ENCODE measurements around the gene MSI2. TPM values are rescaled to one million over a fixed set of nuclear protein-coding genes. Genes with fewer than 3 reads are reported as not detected.
A peak's percentile ranks its signal among the peaks of the same experiment; 100 is the strongest.

Gene MSI2
- total RNA-seq, 2 experiments from 2014 or later: 38.8 to 39.0 TPM

GRCh38 chr17:57523926-57524632, 267.8 kb downstream of the MSI2 start:
- intact Hi-C loops (cut with micrococcal nuclease): no loop called here
- H3K4me1 Mint-ChIP-seq (ENCODE audit: low read depth): peaks cover 10% of the 10 kb centered on the region
- H3K36me3 Mint-ChIP-seq (ENCODE audit: low read depth): no peaks in the 10 kb centered on the region
- no peak overlapping the region for H3K4me3 Mint-ChIP-seq
- no peaks in the 10 kb centered on the region for H3K27me3 Mint-ChIP-seq (ENCODE audit: low read depth)
- H3K9me3 Mint-ChIP-seq: no peaks in the 10 kb centered on the region
- CTCF ChIA-PET: no interaction called here
- peak overlapping the region; percentile 28 for H3K27ac Mint-ChIP-seq
- DNase-seq: no peak

- Mint-ChIP-seq H3K4me1 (ENCODE audit: low read depth) (peaks cover 17% of the 10 kb centered on the region), H3K27me3 (ENCODE audit: low read depth) (no peaks in the 10 kb centered on the region), H3K27ac (peak overlapping the region; percentile 9), H3K4me3 (no peak overlapping the region), H3K9me3 (no peaks in the 10 kb centered on the region), H3K36me3 (ENCODE audit: low read depth) (no peaks in the 10 kb centered on the region)
- DNase-seq: peak; percentile 21
- intact Hi-C loops (cut with micrococcal nuclease): no loop called here
- CTCF ChIA-PET: interaction anchor here (0.6 to 0.7 kb wide), 2 partner anchors 13 to 362 kb away, joined by 3 read pairs; no protein-coding TSS in a partner anchor
Measured at GRCh38 chr17:57524839-57525568, 268.7 kb downstream of the MSI2 start.

- no peak for DNase-seq
- H3K27me3 Mint-ChIP-seq (ENCODE audit: low read depth): no peaks in the 10 kb centered on the region
- H3K4me3 Mint-ChIP-seq: no peak overlapping the region
- H3K36me3 Mint-ChIP-seq (ENCODE audit: low read depth): no peaks in the 10 kb centered on the region
- H3K27ac Mint-ChIP-seq: no peak overlapping the region
- H3K9me3 Mint-ChIP-seq: no peaks in the 10 kb centered on the region
- H3K4me1 Mint-ChIP-seq (ENCODE audit: low read depth): peaks cover 28% of the 10 kb centered on the region
- CTCF ChIA-PET: no interaction called here
- intact Hi-C loops (cut with micrococcal nuclease): no loop called here
Measured at GRCh38 chr17:57527221-57528057, 271.1 kb downstream of the MSI2 start.

- H3K27ac Mint-ChIP-seq: no peak overlapping the region
- H3K36me3 Mint-ChIP-seq (ENCODE audit: low read depth): no peaks in the 10 kb centered on the region
- no peaks in the 10 kb centered on the region for H3K27me3 Mint-ChIP-seq (ENCODE audit: low read depth)
- no peak for DNase-seq
- CTCF ChIA-PET: no interaction called here
- H3K4me1 Mint-ChIP-seq (ENCODE audit: low read depth): peaks cover 28% of the 10 kb centered on the region
- no peak overlapping the region for H3K4me3 Mint-ChIP-seq
- intact Hi-C loops (cut with micrococcal nuclease): no loop called here
- H3K9me3 Mint-ChIP-seq: no peaks in the 10 kb centered on the region
Measured at GRCh38 chr17:57528058-57528451, 271.7 kb downstream of the MSI2 start.

GRCh38 chr17:57530026-57530425, 273.7 kb downstream of the MSI2 start:
- no peak overlapping the region for H3K4me3 Mint-ChIP-seq
- H3K27ac Mint-ChIP-seq: no peak overlapping the region
- CTCF ChIA-PET: no interaction called here

GRCh38 chr17:57530508-57530907, 274.2 kb downstream of the MSI2 start:
- no peaks in the 10 kb centered on the region for H3K36me3 Mint-ChIP-seq (ENCODE audit: low read depth)
- no peaks in the 10 kb centered on the region for H3K27me3 Mint-ChIP-seq (ENCODE audit: low read depth)
- intact Hi-C loops (cut with micrococcal nuclease): no loop called here
- H3K4me1 Mint-ChIP-seq (ENCODE audit: low read depth): peaks cover 22% of the 10 kb centered on the region
- CTCF ChIA-PET: no interaction called here
- no peak overlapping the region for H3K4me3 Mint-ChIP-seq
- H3K9me3 Mint-ChIP-seq: no peaks in the 10 kb centered on the region
- DNase-seq: no peak
- no peak overlapping the region for H3K27ac Mint-ChIP-seq

More at GRCh38 chr17:57530026-57530425, 273.7 kb downstream of the MSI2 start:
- H3K27me3 Mint-ChIP-seq (ENCODE audit: low read depth): no peaks in the 10 kb centered on the region
- no peaks in the 10 kb centered on the region for H3K36me3 Mint-ChIP-seq (ENCODE audit: low read depth)
- H3K4me1 Mint-ChIP-seq (ENCODE audit: low read depth): peaks cover 22% of the 10 kb centered on the region
- intact Hi-C loops (cut with micrococcal nuclease): no loop called here
- H3K9me3 Mint-ChIP-seq: no peaks in the 10 kb centered on the region
- no peak for DNase-seq

GRCh38 chr17:57531078-57531477, 274.8 kb downstream of the MSI2 start:
- Mint-ChIP-seq H3K4me3 (no peak overlapping the region), H3K27me3 (ENCODE audit: low read depth) (no peaks in the 10 kb centered on the region), H3K4me1 (ENCODE audit: low read depth) (peaks cover 23% of the 10 kb centered on the region), H3K27ac (no peak overlapping the region), H3K9me3 (no peaks in the 10 kb centered on the region), H3K36me3 (ENCODE audit: low read depth) (no peaks in the 10 kb centered on the region)
- CTCF ChIA-PET: no interaction called here
- DNase-seq: no peak
- intact Hi-C loops (cut with micrococcal nuclease): no loop called here

GRCh38 chr17:57531648-57532504, 275.6 kb downstream of the MSI2 start:
- peaks cover 31% of the 10 kb centered on the region for H3K4me1 Mint-ChIP-seq (ENCODE audit: low read depth)
- CTCF ChIA-PET: no interaction called here
- no peaks in the 10 kb centered on the region for H3K36me3 Mint-ChIP-seq (ENCODE audit: low read depth)
- H3K27me3 Mint-ChIP-seq (ENCODE audit: low read depth): no peaks in the 10 kb centered on the region
- DNase-seq: no peak
- H3K9me3 Mint-ChIP-seq: no peaks in the 10 kb centered on the region
- no peak overlapping the region for H3K27ac Mint-ChIP-seq
- intact Hi-C loops (cut with micrococcal nuclease): no loop called here
- no peak overlapping the region for H3K4me3 Mint-ChIP-seq

GRCh38 chr17:57532556-57532955, 276.2 kb downstream of the MSI2 start:
- no peak for DNase-seq
- Mint-ChIP-seq H3K9me3 (no peaks in the 10 kb centered on the region), H3K27ac (no peak overlapping the region), H3K4me1 (ENCODE audit: low read depth) (peaks cover 35% of the 10 kb centered on the region), H3K4me3 (no peak overlapping the region), H3K27me3 (ENCODE audit: low read depth) (no peaks in the 10 kb centered on the region), H3K36me3 (ENCODE audit: low read depth) (no peaks in the 10 kb centered on the region)
- intact Hi-C loops (cut with micrococcal nuclease): no loop called here
- CTCF ChIA-PET: no interaction called here

GRCh38 chr17:57532966-57533365, 276.6 kb downstream of the MSI2 start:
- CTCF ChIA-PET: interaction anchor here (0.6 kb wide), 1 partner anchor 141 kb away, joined by 4 read pairs; no protein-coding TSS in a partner anchor
- intact Hi-C loops (cut with micrococcal nuclease): no loop called here
- Mint-ChIP-seq H3K4me1 (ENCODE audit: low read depth) (peaks cover 39% of the 10 kb centered on the region), H3K9me3 (no peaks in the 10 kb centered on the region), H3K27me3 (ENCODE audit: low read depth) (no peaks in the 10 kb centered on the region), H3K27ac (no peak overlapping the region), H3K4me3 (no peak overlapping the region), H3K36me3 (ENCODE audit: low read depth) (no peaks in the 10 kb centered on the region)
- no peak for DNase-seq

GRCh38 chr17:57533684-57534305, 277.5 kb downstream of the MSI2 start:
- no peak for DNase-seq
- Mint-ChIP-seq H3K9me3 (no peaks in the 10 kb centered on the region), H3K4me1 (ENCODE audit: low read depth) (peaks cover 45% of the 10 kb centered on the region), H3K27ac (no peak overlapping the region), H3K4me3 (no peak overlapping the region), H3K27me3 (ENCODE audit: low read depth) (no peaks in the 10 kb centered on the region), H3K36me3 (ENCODE audit: low read depth) (no peaks in the 10 kb centered on the region)
- CTCF ChIA-PET: interaction anchor here (0.6 kb wide), 1 partner anchor 140 kb away, joined by 4 read pairs; no protein-coding TSS in a partner anchor
- intact Hi-C loops (cut with micrococcal nuclease): no loop called here

Data from activated naive CD4-positive, alpha-beta T cell treated with anti-CD3 and anti-CD28 coated beads for 36 hours (primary cell).